Suprapubic skin (tissue), 4 donors: Measurements from ENCODE around the gene PSMD12.

Experiments used
- POLR2A ChIP-seq, 2 donors: fragments of 450-650 bp; IDR thresholded peaks; one replicate each; pipeline ENCODE4 v1.6.1; 2017; ENCODE audit warnings: antibody characterized with exemption in 2 of 2, mild to moderate bottlenecking in 2 of 2, moderate library complexity in 2 of 2
- POLR2AphosphoS5 ChIP-seq, 3 donors: sonication (generic); formaldehyde crosslinking; IDR thresholded peaks; one replicate each; pipeline ENCODE4 v1.6.1; 2017; ENCODE audit warnings: antibody characterized with exemption in 3 of 3

DNA sequence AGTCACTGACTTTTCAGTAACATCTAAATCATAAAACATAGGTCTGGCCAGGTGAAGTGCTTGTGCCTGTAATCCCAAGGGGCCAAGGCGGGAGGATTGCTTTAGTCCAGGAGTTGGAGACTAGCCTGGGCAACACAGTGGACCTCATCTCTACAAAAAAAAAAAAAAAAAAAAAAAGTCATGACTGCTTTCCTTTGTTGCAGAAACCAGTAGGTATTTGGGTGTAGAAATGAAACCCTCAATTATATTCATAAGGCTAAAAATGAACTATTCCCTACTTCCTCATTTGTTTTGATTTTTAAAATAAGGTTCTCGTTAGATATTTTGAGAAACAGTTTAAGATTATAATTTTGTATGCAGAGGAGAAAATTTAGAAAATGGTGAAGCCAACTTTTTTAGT lies 36.7 kb upstream of the PSMD12 start:
- TF ChIP-seq POLR2AphosphoS5 (IDR thresholded peaks at IDR 0.05) (no peak), POLR2A (IDR thresholded peaks at IDR 0.05) (no peak)
